IPS-15b (cell line): ENCODE data around the gene RHOXF2.
"Not testable (repeated sequence)": the region's sequence is repeated elsewhere in the genome, so short reads cannot be mapped to it uniquely, and the experiment has no call there.

ENCODE experiments used
- H3K27me3 ChIP-seq: one replicate; pipeline ENCODE4 v1.6.1; 2013; ENCODE audit warnings: low read length; ENCODE audit not compliant: control insufficient read depth, insufficient read depth
- H3K36me3 ChIP-seq: one replicate; pipeline ENCODE4 v1.6.1; 2013; ENCODE audit warnings: low read length; ENCODE audit not compliant: control insufficient read depth, insufficient read depth
- H3K4me1 ChIP-seq: one replicate; pipeline ENCODE4 v1.6.1; 2013; ENCODE audit warnings: mild to moderate bottlenecking, low read length; ENCODE audit not compliant: control insufficient read depth, insufficient read depth
- H3K4me3 ChIP-seq: one replicate; pipeline ENCODE4 v1.5.1; 2013; ENCODE audit warnings: low read depth, low read length
- H3K9ac ChIP-seq: one replicate; pipeline ENCODE4 v1.6.1; 2013; ENCODE audit warnings: low read depth, mild to moderate bottlenecking, low read length
- H3K9me3 ChIP-seq: one replicate; pipeline ENCODE4 v1.6.1; 2013; ENCODE audit warnings: mild to moderate bottlenecking, low read length; ENCODE audit not compliant: control insufficient read depth, insufficient read depth

Gene RHOXF2

DNA sequence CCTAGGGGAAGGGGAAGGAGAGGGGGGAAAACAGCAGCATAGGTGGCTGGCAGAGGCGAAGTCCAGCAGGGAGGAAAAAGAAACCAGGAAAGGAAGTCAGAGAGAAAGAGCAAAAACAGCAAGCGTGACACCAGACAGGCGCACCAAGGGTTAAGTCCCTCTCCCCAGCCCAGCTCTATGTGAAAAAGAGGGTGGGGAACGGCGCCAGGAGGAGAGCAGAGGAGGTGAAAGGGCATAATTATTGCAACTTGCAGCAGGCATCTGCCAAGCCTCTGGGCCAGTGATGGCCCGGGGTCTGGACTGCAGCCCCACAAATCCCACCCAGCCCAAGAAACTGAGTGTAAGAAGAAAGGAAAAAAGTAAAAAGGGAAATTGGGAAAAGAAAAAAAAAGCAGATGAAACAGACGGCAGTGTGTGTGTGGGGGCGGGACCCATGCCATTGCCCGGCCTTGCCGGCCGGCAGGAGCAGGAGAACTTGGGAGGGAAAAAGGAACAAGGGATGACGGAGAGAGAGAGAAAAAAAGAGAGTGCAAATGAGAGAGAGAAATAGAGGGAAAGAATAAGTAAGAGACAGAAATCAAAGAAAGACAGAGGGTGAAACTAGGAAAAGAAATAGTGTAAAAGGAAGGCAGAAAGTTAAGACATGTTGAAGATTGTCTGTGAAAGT, 14.1 kb upstream of the RHOXF2 start:
- Histone ChIP-seq H3K9me3 (peaks cover 11% of the 10 kb centered on the region), H3K36me3 (peaks cover 9% of the 10 kb centered on the region), H3K27me3 (no peaks in the 10 kb centered on the region), H3K4me1 (peaks cover 8% of the 10 kb centered on the region), H3K4me3 (peak overlapping the region; percentile 30), H3K9ac (no peak overlapping the region)

DNA sequence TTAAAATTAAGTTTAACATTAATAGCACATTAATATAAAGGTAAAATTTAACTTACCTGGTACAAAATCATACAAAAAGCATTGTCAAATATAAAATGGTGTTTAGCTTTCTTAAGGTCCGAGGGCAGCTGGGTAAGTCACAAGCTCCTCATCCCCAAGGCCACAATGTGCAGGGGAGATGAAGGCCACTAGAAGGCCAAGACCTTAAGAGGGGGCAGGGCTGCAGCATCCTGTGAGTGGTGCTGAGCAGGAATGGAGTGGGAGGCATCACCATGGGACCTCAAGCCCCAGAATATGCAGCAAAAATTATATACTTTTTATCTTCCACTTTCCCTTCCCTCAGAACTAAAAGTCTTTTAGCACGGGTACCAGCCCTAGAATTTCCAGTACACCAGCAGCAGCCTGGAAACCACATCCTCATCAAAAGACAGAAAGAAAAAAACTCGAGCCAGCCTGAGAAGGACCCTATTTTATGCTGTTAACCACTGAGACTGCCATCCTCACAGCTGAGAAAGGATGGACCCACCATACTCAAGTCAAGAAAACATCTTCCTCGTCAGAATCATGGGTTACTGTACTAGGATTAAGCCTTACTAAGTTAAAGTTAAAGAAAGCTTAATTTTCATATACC, 13.0 kb upstream of the RHOXF2 start:
- peaks cover 11% of the 10 kb centered on the region for H3K9me3 ChIP-seq
- H3K36me3 ChIP-seq = peaks cover 9% of the 10 kb centered on the region
- no peaks in the 10 kb centered on the region for H3K4me1 ChIP-seq
- H3K4me3 ChIP-seq = no peak overlapping the region
- no peak overlapping the region for H3K9ac ChIP-seq
- no peaks in the 10 kb centered on the region for H3K27me3 ChIP-seq

DNA sequence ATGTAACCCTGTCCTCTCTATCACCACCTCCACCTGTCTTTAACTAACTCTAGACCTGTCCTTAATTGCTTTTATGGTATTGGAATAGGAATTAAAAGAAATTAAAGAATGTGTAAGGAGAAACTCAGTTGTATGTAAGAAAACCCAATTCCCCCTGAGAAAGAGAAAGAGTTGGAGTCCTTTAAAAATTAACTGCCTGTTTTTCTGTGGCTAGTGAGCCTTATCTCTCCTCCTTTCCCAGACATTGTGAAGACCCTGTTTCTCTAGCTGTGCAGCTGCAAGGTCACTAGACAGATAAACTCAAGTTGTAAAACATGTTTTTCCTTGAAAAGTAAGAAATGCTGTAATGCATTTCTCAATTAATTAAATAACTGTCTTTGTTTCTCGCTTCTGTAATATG, 12.1 kb upstream of the RHOXF2 start:
- H3K27me3 ChIP-seq, H3K4me1 ChIP-seq, H3K9ac ChIP-seq, H3K36me3 ChIP-seq, H3K4me3 ChIP-seq: not testable (repeated sequence)
- H3K9me3 ChIP-seq = peaks cover 11% of the 10 kb centered on the region

DNA sequence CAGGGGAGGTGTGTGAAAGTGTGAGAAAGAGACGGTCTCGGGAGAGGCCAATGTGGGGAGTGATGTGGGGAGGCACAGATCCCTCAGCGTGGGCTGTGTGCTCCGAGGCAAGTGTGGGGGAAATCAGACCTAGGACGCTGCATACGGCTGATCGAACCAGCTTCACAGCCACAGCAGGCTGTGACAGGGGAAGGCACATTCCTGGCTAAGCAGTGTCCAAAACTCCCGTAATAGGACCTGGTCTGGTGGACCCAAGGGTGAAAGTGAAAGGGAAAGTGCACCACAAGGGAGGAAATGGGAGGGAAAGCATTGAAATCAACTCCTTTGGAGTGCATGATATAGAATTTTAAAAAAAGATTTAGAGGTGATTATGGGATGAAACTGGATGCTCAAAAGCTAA, 10.9 kb upstream of the RHOXF2 start:
- H3K4me3 ChIP-seq = no peak overlapping the region

GRCh38 chrX:120150109-120150744, 8.2 kb upstream of the RHOXF2 start:
- not testable (repeated sequence) for H3K36me3 ChIP-seq, H3K27me3 ChIP-seq, H3K9ac ChIP-seq

More for the DNA sequence above, 10.9 kb upstream of the RHOXF2 start:
- H3K27me3 ChIP-seq = no peaks in the 10 kb centered on the region
- H3K36me3 ChIP-seq = peaks cover 9% of the 10 kb centered on the region
- H3K4me1 ChIP-seq = no peaks in the 10 kb centered on the region
- H3K9ac ChIP-seq = no peak overlapping the region
- peaks cover 11% of the 10 kb centered on the region for H3K9me3 ChIP-seq

GRCh38 chrX:120159086-120159485, 673 bp downstream of the RHOXF2 start:
- not testable (repeated sequence) for H3K9me3 ChIP-seq, H3K27me3 ChIP-seq, H3K9ac ChIP-seq, H3K4me3 ChIP-seq, H3K4me1 ChIP-seq, H3K36me3 ChIP-seq

More at GRCh38 chrX:120150109-120150744, 8.2 kb upstream of the RHOXF2 start:
- H3K9me3 ChIP-seq = peaks cover 11% of the 10 kb centered on the region
- H3K4me3 ChIP-seq, H3K4me1 ChIP-seq: not testable (repeated sequence)

DNA sequence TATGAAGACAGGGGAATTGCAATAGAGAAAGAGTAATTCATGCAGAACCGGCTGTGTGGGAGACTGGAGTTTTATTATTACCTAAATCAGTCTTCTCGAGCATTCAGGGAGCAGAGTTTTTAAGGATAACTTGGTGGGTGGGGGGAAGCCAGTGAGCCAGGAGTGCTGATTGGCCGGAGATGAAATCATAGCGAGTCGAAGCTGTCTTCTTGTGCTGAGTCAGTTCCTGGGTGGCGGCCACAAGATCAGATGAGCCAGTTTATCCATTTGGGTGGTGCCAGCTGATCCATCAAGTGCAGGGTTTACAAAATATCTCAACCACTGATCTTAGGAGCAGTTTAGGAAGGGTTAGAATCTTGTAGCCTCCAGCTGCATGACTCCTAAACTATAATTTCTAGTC, 34.8 kb downstream of the RHOXF2 start:
- not testable (repeated sequence) for H3K9ac ChIP-seq, H3K9me3 ChIP-seq, H3K4me1 ChIP-seq

DNA sequence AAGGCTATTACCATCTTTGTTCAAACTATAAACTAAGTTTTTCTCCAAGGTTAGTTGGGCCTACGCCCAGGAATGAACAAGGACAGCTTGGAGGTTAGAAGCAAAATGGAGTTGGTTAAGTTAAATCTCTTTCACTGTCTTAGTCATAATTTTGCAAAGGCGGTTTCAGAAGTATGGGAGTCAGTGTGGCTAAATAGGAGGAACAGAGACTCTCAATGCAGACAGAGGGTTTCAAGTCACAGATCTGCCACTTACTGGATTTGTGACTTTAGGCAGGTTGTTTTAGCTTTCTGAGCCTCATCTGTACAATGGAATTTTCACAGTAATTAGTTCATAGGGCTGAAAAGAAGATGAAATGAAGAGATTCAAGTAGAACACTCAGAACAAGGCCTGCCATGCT, 35.3 kb downstream of the RHOXF2 start:
- not testable (repeated sequence) for H3K9ac ChIP-seq, H3K4me1 ChIP-seq, H3K36me3 ChIP-seq, H3K9me3 ChIP-seq, H3K4me3 ChIP-seq, H3K27me3 ChIP-seq

More for the DNA sequence above, 34.8 kb downstream of the RHOXF2 start:
- not testable (repeated sequence) for H3K36me3 ChIP-seq, H3K4me3 ChIP-seq, H3K27me3 ChIP-seq

GRCh38 chrX:120195786-120196185, 37.4 kb downstream of the RHOXF2 start:
- not testable (repeated sequence) for H3K36me3 ChIP-seq, H3K9me3 ChIP-seq, H3K9ac ChIP-seq, H3K4me3 ChIP-seq, H3K4me1 ChIP-seq, H3K27me3 ChIP-seq

DNA sequence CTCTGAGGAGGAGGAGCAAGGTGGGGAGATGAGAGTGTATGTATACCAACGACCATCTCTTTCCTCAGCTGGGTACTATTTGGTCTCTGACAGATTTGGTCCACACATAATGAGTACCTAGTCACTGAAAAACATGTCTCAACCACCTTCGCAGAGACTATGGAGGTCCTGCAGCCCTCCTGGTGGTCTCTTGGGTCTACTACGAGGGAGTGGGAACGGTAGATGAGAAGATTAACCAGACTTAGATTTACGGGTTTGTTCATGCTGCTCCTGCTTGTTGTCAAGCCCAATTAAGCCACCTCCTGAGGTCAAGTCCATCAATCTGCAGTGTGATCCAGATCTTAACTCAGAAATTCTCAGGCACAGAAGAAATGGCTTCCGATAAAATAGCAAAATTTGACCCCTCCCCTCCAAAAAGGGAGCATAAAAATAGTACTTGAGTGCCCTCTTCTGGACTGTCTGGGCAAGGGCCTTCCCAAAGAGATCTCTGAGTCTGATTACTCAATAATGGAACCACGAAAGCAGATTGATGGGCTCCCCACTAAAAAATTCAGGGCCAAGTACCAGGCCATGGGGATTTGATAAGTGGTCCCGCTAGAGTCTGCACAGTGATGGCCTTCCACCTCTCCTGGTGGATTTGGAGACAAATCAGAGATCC, 38.3 kb downstream of the RHOXF2 start:
- not testable (repeated sequence) for H3K4me1 ChIP-seq, H3K36me3 ChIP-seq, H3K4me3 ChIP-seq, H3K27me3 ChIP-seq, H3K9ac ChIP-seq, H3K9me3 ChIP-seq

- Histone ChIP-seq H3K9me3 (no peaks in the 10 kb centered on the region), H3K4me3 (no peak overlapping the region), H3K4me1 (no peaks in the 10 kb centered on the region), H3K27me3 (no peaks in the 10 kb centered on the region), H3K36me3 (no peaks in the 10 kb centered on the region), H3K9ac (no peak overlapping the region)
These were observed 42.4 kb downstream of the RHOXF2 start for GRCh38 chrX:120200851-120201250.
